ENCODE data around the gene PTPRE. TPM values are rescaled to one million over a fixed set of nuclear protein-coding genes. Genes with fewer than 3 reads are reported as not detected.

Gene PTPRE
- total RNA-seq, 1 experiment from 2014 or later: 3.1 TPM

DNA sequence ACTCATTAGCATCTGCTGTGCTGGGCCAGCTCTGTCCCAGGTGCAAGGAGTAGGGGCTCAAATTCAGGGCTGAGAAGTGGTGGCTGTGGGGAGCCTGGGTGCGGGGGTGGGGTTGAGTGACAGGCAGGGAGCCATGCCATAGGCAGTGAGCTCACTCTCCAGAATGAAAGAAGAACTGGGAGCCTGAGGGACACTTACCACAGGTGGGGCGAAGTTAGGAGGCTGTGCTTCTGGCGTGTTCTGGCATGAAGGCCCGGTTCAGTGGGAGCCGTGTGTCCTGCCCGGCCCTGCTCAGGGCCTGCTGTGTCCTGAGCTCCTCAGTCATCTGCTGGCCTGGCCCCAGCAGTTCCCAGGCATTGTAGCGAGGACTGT, 156.8 kb downstream of the PTPRE start:
- ATAC-seq (peak; percentile 36; the same call in 1 of the 2 replicates), DNase-seq (ENCODE audit: low spot score) (no peak)
- Mint-ChIP-seq H3K36me3 (no peaks in the 10 kb centered on the region; the same call in 1 of the 2 replicates), H3K27ac (no peak overlapping the region), H3K4me1 (peaks cover 29% of the 10 kb centered on the region), H3K9me3 (peaks cover 6% of the 10 kb centered on the region), H3K27me3 (ENCODE audit: low read depth) (no peaks in the 10 kb centered on the region), H3K4me3 (no peak overlapping the region)
- TF ChIP-seq, protein P1, sequence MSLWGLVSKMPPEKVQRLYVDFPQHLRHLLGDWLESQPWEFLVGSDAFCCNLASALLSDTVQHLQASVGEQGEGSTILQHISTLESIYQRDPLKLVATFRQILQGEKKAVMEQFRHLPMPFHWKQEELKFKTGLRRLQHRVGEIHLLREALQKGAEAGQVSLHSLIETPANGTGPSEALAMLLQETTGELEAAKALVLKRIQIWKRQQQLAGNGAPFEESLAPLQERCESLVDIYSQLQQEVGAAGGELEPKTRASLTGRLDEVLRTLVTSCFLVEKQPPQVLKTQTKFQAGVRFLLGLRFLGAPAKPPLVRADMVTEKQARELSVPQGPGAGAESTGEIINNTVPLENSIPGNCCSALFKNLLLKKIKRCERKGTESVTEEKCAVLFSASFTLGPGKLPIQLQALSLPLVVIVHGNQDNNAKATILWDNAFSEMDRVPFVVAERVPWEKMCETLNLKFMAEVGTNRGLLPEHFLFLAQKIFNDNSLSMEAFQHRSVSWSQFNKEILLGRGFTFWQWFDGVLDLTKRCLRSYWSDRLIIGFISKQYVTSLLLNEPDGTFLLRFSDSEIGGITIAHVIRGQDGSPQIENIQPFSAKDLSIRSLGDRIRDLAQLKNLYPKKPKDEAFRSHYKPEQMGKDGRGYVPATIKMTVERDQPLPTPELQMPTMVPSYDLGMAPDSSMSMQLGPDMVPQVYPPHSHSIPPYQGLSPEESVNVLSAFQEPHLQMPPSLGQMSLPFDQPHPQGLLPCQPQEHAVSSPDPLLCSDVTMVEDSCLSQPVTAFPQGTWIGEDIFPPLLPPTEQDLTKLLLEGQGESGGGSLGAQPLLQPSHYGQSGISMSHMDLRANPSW (CRISPR knock-in tag; conservative IDR thresholded peaks at IDR 0.05; ENCODE audit: low read depth): no peak
- TF ChIP-seq, protein P2, sequence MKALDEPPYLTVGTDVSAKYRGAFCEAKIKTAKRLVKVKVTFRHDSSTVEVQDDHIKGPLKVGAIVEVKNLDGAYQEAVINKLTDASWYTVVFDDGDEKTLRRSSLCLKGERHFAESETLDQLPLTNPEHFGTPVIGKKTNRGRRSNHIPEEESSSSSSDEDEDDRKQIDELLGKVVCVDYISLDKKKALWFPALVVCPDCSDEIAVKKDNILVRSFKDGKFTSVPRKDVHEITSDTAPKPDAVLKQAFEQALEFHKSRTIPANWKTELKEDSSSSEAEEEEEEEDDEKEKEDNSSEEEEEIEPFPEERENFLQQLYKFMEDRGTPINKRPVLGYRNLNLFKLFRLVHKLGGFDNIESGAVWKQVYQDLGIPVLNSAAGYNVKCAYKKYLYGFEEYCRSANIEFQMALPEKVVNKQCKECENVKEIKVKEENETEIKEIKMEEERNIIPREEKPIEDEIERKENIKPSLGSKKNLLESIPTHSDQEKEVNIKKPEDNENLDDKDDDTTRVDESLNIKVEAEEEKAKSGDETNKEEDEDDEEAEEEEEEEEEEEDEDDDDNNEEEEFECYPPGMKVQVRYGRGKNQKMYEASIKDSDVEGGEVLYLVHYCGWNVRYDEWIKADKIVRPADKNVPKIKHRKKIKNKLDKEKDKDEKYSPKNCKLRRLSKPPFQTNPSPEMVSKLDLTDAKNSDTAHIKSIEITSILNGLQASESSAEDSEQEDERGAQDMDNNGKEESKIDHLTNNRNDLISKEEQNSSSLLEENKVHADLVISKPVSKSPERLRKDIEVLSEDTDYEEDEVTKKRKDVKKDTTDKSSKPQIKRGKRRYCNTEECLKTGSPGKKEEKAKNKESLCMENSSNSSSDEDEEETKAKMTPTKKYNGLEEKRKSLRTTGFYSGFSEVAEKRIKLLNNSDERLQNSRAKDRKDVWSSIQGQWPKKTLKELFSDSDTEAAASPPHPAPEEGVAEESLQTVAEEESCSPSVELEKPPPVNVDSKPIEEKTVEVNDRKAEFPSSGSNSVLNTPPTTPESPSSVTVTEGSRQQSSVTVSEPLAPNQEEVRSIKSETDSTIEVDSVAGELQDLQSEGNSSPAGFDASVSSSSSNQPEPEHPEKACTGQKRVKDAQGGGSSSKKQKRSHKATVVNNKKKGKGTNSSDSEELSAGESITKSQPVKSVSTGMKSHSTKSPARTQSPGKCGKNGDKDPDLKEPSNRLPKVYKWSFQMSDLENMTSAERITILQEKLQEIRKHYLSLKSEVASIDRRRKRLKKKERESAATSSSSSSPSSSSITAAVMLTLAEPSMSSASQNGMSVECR (CRISPR knock-in tag; IDR thresholded peaks at IDR 0.05; ENCODE audit: borderline replicate concordance): no peak
- no peak for TF ChIP-seq RORB (CRISPR knock-in tag; IDR thresholded peaks at IDR 0.05)
- TF ChIP-seq, protein P3, sequence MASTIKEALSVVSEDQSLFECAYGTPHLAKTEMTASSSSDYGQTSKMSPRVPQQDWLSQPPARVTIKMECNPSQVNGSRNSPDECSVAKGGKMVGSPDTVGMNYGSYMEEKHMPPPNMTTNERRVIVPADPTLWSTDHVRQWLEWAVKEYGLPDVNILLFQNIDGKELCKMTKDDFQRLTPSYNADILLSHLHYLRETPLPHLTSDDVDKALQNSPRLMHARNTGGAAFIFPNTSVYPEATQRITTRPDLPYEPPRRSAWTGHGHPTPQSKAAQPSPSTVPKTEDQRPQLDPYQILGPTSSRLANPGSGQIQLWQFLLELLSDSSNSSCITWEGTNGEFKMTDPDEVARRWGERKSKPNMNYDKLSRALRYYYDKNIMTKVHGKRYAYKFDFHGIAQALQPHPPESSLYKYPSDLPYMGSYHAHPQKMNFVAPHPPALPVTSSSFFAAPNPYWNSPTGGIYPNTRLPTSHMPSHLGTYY (CRISPR knock-in tag; IDR thresholded peaks at IDR 0.05): no peak
- POLR2A ChIA-PET: no interaction called here
- CTCF ChIA-PET: interaction anchor here (1.3 to 3.5 kb wide), 5 partner anchors 15 to 157 kb away, joined by 3 to 30 read pairs (median 17); partner anchors contain the start of gene PTPRE

DNA sequence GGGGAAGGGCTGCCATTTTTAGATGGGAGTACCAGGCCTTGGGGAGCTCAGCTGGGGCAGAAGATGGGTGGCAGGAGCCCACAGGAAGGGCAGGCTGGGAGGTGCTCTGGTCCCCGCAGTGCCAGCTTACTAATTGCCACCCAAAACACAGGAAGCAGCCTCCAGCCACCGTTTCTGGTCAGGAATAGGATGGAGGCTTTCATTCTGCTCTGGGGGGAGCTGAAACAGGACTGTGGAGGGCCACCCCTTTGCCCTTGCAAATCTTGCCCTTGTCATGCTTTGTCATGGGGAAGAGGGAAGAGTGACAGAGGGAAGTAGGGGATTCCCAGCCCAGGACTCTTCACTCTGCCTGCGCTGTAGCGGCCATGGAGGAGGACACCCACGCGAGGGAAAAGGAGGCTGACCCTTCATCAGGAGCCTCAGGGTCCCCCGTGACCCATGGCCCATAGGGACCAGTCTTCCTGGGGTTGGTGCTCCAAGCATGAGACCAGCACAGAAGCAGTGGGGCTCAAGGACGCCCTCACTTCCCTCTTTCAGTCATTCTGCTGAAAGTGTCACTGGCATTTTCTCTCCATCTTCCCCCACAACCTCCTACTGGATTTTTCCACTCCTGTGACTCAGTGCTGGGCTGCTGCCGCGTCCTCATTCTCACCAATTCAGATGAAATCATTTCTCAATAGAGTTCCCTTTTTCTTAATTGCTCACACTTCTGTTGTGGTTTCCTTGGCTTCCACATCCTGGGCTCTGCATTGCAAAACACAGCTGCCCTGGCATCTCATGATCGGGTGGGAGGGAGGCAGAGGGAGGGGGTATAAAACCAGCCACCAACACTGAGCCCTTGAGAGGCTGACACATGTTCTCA, 157.4 kb downstream of the PTPRE start:
- Mint-ChIP-seq H3K27ac (no peak overlapping the region), H3K27me3 (ENCODE audit: low read depth) (no peaks in the 10 kb centered on the region), H3K4me1 (peaks cover 29% of the 10 kb centered on the region), H3K4me3 (no peak overlapping the region), H3K36me3 (no peaks in the 10 kb centered on the region; the same call in 1 of the 2 replicates), H3K9me3 (peaks cover 6% of the 10 kb centered on the region)
- ChIA-PET CTCF (interaction anchor here (1.3 to 3.5 kb wide), 5 partner anchors 14 to 157 kb away, joined by 3 to 30 read pairs (median 17); partner anchors contain the start of gene PTPRE), POLR2A (no interaction called here)
- no peak for ATAC-seq
- DNase-seq (ENCODE audit: low spot score): no peak
- TF ChIP-seq, protein P4, sequence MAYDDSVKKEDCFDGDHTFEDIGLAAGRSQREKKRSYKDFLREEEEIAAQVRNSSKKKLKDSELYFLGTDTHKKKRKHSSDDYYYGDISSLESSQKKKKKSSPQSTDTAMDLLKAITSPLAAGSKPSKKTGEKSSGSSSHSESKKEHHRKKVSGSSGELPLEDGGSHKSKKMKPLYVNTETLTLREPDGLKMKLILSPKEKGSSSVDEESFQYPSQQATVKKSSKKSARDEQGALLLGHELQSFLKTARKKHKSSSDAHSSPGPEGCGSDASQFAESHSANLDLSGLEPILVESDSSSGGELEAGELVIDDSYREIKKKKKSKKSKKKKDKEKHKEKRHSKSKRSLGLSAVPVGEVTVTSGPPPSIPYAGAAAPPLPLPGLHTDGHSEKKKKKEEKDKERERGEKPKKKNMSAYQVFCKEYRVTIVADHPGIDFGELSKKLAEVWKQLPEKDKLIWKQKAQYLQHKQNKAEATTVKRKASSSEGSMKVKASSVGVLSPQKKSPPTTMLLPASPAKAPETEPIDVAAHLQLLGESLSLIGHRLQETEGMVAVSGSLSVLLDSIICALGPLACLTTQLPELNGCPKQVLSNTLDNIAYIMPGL (CRISPR knock-in tag; IDR thresholded peaks at IDR 0.05): no peak
- TF ChIP-seq PRRX2 (CRISPR knock-in tag; IDR thresholded peaks at IDR 0.05) (no peak), FOXP1 (CRISPR knock-in tag; IDR thresholded peaks at IDR 0.05; ENCODE audit: borderline replicate concordance) (no peak), SP1 (CRISPR knock-in tag; conservative IDR thresholded peaks at IDR 0.05) (no peak), TEAD1 (CRISPR knock-in tag; IDR thresholded peaks at IDR 0.05) (no peak), HMGA2 (CRISPR knock-in tag; IDR thresholded peaks at IDR 0.05) (no peak), NFYB (CRISPR knock-in tag; conservative IDR thresholded peaks at IDR 0.05; ENCODE audit: low read depth) (no peak), JAZF1 (CRISPR knock-in tag; IDR thresholded peaks at IDR 0.05) (no peak), JUN (CRISPR knock-in tag; IDR thresholded peaks at IDR 0.05) (no peak)
- TF ChIP-seq, protein P5, sequence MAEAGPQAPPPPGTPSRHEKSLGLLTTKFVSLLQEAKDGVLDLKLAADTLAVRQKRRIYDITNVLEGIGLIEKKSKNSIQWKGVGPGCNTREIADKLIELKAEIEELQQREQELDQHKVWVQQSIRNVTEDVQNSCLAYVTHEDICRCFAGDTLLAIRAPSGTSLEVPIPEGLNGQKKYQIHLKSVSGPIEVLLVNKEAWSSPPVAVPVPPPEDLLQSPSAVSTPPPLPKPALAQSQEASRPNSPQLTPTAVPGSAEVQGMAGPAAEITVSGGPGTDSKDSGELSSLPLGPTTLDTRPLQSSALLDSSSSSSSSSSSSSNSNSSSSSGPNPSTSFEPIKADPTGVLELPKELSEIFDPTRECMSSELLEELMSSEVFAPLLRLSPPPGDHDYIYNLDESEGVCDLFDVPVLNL (CRISPR knock-in tag; IDR thresholded peaks at IDR 0.05; ENCODE audit: borderline replicate concordance, low read depth): no peak
- TF ChIP-seq, protein P6, sequence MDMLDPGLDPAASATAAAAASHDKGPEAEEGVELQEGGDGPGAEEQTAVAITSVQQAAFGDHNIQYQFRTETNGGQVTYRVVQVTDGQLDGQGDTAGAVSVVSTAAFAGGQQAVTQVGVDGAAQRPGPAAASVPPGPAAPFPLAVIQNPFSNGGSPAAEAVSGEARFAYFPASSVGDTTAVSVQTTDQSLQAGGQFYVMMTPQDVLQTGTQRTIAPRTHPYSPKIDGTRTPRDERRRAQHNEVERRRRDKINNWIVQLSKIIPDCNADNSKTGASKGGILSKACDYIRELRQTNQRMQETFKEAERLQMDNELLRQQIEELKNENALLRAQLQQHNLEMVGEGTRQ (CRISPR knock-in tag; IDR thresholded peaks at IDR 0.05): no peak
- TF ChIP-seq, protein P7, sequence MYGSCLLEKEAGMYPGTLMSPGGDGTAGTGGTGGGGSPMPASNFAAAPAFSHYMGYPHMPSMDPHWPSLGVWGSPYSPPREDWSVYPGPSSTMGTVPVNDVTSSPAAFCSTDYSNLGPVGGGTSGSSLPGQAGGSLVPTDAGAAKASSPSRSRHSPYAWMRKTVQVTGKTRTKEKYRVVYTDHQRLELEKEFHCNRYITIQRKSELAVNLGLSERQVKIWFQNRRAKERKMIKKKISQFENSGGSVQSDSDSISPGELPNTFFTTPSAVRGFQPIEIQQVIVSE (CRISPR knock-in tag; IDR thresholded peaks at IDR 0.05; ENCODE audit: borderline replicate concordance): no peak
- TF ChIP-seq, protein P1 (CRISPR knock-in tag; conservative IDR thresholded peaks at IDR 0.05; ENCODE audit: low read depth): no peak
